Esophagus muscularis mucosa (tissue), 4 donors: Measurements from ENCODE around the gene KLF13. TPM values are rescaled to one million over a fixed set of nuclear protein-coding genes. Genes with fewer than 3 reads are reported as not detected.

Experiments
- DNase-seq: peaks from one replicate; pipeline ENCODE4 v3.0.0-alpha.2; 2017; ENCODE audit errors: extremely low spot score
- H3K27ac ChIP-seq, 4 donors: fragments of 200-600 bp; sonication (generic); replicated peaks in 1 of 4; 1 replicate in 3 of 4; 2 replicates in 1 of 4; pipeline ENCODE4 v1.5.1; 2016 to 2019; ENCODE audit warnings: mild to moderate bottlenecking in 1 of 4
- H3K27me3 ChIP-seq, 4 donors: fragments of 200-600 bp; sonication (generic); one replicate each; pipeline versions ENCODE4 v1.5.1 to v1.6.0; 2016 to 2019
- H3K36me3 ChIP-seq, 4 donors: fragments of 200-600 bp; sonication (generic); one replicate each; pipeline ENCODE4 v1.5.1; 2016 to 2019
- H3K4me1 ChIP-seq, 4 donors: fragments of 200-600 bp; sonication (generic); one replicate each; pipeline ENCODE4 v1.5.1; 2016 to 2019
- H3K4me3 ChIP-seq, 4 donors: fragments of 200-600 bp; sonication (generic); 1 replicate in 2 of 4; 2 replicates in 2 of 4; pipeline ENCODE4 v1.5.1; 2016 to 2019; ENCODE audit warnings: mild to moderate bottlenecking in 4 of 4, moderate library complexity in 1 of 4
- H3K9me3 ChIP-seq, 4 donors: fragments of 200-600 bp; sonication (generic); 1 replicate in 3 of 4; 2 replicates in 1 of 4; pipeline ENCODE4 v1.5.1; 2016 to 2019
- EP300 ChIP-seq: sonication (generic); formaldehyde crosslinking; IDR thresholded peaks from one replicate; pipeline ENCODE4 v1.6.1; 2017; ENCODE audit warnings: antibody characterized with exemption
- POLR2A ChIP-seq: fragments of 450-650 bp; IDR thresholded peaks from one replicate; pipeline ENCODE4 v1.6.1; 2017; ENCODE audit warnings: antibody characterized with exemption, moderate library complexity, mild to moderate bottlenecking, low read depth
- POLR2AphosphoS5 ChIP-seq, 2 donors: sonication (generic); formaldehyde crosslinking; IDR thresholded peaks; one replicate each; pipeline ENCODE4 v1.6.1; 2017; ENCODE audit warnings: antibody characterized with exemption in 2 of 2
- WGBS: methylation state at CpG from one replicate; pipeline ENCODE4 v1.1.5; 2018; 5-methylcytosine and 5-hydroxymethylcytosine counted together
- intact Hi-C: fragments of 100-400 bp; cut with DNase I; formaldehyde crosslinking; loops from one replicate; pipeline ENCODE4 v1.15.1; 2023
- total RNA-seq, 4 donors: library from RNA; depleted of rRNA; stranded (reverse); fragments of >200 nt; gene quantifications; one replicate each; pipeline versions ENCODE4 v1.1.0 to v1.2.1, GENCODE V29; 2016
- TF ChIP-seq, protein P1 (sequence below), 3 experiments: fragments of 200-600 bp in 2 of 3; fragments of 450-650 bp in 1 of 3; sonication (generic) in 2 of 3; IDR thresholded peaks; one replicate each; pipeline ENCODE4 v1.5.1; 2017 to 2019; ENCODE audit warnings: antibody characterized with exemption in 3 of 3, mild to moderate bottlenecking in 2 of 3, moderate library complexity in 1 of 3

KLF13 gene
- total RNA-seq, 4 donors from 2014 or later, result 57.3 to 109 (median 74.2) TPM

DNA sequence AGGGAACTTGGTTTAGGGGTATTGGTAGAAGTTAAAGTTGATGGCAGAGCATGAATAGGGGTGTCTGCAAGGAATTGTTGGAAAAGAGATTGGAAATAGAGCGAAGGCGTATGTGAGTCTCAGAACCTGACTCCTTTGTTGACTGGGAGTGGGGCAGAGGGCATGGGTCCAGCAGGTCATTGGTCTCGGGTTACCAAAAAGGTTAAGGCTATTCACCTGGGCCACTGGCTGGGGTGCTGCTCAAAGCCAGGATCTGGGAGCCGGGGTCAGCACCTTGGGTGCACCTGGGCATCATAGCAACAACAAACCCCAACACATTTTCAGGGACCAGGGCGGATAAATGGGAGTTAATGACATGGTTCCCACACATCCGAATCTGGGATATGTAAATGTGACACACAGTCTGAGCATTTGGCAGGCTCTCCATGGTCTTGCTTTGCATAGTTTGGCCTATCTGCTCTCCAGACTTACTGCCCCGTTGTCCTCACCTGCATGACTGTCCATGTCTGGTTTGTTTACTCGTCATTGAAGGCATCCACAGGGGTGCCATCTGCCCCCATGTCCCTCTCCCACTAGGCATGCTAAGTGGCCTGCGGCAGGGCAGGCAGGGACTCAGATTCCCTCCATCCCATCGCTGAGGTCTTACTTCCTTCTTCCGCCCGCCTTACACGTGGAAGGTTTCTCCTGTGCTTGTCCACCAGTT lies 10.1 kb downstream of the KLF13 start:
- no peaks in the 10 kb centered on the region for H3K9me3 ChIP-seq
- TF ChIP-seq, protein P1, sequence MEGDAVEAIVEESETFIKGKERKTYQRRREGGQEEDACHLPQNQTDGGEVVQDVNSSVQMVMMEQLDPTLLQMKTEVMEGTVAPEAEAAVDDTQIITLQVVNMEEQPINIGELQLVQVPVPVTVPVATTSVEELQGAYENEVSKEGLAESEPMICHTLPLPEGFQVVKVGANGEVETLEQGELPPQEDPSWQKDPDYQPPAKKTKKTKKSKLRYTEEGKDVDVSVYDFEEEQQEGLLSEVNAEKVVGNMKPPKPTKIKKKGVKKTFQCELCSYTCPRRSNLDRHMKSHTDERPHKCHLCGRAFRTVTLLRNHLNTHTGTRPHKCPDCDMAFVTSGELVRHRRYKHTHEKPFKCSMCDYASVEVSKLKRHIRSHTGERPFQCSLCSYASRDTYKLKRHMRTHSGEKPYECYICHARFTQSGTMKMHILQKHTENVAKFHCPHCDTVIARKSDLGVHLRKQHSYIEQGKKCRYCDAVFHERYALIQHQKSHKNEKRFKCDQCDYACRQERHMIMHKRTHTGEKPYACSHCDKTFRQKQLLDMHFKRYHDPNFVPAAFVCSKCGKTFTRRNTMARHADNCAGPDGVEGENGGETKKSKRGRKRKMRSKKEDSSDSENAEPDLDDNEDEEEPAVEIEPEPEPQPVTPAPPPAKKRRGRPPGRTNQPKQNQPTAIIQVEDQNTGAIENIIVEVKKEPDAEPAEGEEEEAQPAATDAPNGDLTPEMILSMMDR (IDR thresholded peaks at IDR 0.05), result no peak
- no peak for TF ChIP-seq EP300
- no peak for TF ChIP-seq POLR2A
- TF ChIP-seq POLR2AphosphoS5 (IDR thresholded peaks at IDR 0.05), result no peak
- H3K27me3 ChIP-seq, result no peaks in the 10 kb centered on the region
- no peak overlapping the region for H3K4me3 ChIP-seq
- intact Hi-C loops, result no loop called here
- no peak for DNase-seq
- peak overlapping the region in 3 of 4 donors; percentile 66 to 85 (median 79) for H3K27ac ChIP-seq
- 77% methylated on average over 13 of the region's 13 CpGs for WGBS
- H3K36me3 ChIP-seq, result no peaks in the 10 kb centered on the region
- H3K4me1 ChIP-seq, result peaks cover 100% of the 10 kb centered on the region in 4 donors

DNA sequence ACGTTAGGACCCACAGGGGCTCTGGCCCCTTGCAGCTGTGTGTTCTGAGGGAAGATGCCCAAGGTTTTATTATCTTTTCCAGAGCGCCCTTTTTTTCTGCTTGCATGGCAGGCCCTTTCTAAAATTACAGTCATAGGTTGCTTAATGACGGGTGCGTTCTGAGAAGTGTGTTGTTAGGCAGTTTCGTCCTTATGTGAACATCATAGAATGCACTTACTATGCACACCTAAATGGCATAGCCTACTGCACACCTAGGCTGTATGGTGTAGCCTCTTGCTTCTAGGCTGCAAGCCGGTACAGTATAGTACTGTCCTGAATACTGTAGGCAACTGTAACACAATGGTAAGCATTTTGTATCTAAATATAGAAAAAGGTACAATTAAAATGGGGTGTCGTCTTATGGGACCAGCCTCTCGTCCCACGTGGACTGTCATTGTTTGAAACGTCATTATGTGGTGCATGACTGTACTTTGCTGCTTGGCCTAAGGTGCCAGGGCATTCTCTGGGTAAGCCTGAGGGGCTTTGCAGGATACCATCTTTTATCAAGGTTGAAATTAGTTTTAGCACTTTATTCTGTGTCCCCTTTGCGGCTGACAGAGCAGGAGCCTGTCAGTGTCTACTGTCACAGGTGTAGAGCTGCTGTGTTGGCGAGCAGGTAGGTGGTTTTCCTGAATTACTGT lies 10.9 kb downstream of the KLF13 start:
- H3K27me3 ChIP-seq, result no peaks in the 10 kb centered on the region
- WGBS, result 77% methylated on average over 12 of the region's 12 CpGs
- TF ChIP-seq POLR2AphosphoS5 (IDR thresholded peaks at IDR 0.05) (no peak), EP300 (no peak), POLR2A (no peak)
- TF ChIP-seq, protein P1 (IDR thresholded peaks at IDR 0.05), result no peak
- intact Hi-C loops, result no loop called here
- no peak overlapping the region for H3K4me3 ChIP-seq
- no peaks in the 10 kb centered on the region for H3K36me3 ChIP-seq
- no peaks in the 10 kb centered on the region for H3K9me3 ChIP-seq
- H3K4me1 ChIP-seq, result peaks cover 100% of the 10 kb centered on the region in 4 donors
- no peak for DNase-seq
- peak overlapping the region; percentile 76 to 85 (median 78) for H3K27ac ChIP-seq

DNA sequence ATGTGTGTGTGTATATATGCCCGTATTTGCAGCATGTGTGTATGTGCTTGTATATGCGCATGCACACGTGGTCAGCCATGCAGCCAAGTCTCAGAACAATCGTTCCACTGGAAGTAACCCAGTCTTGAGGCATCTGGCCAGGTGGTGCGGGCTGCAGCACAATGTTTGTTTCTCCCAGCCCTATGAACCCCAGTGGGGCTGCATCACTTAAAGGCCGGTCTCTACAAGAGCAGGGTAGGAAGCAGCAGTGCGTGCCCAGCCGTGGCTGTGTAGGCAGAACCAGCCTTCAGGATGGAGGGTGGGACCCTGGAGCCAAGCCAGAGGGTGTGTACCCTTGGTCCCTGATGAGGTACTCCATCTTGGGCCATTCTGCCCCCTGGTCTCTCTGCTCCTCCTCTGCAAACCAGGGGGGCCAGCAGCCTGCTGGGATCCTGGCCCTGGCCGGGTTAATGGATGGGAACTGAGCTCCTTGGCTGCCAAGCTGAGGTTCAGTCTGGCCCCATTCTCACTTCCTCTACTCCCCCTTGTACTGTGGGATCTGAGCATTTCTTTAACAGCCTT lies 11.8 kb downstream of the KLF13 start:
- WGBS, result 31% methylated on average over 7 of the region's 9 CpGs
- Histone ChIP-seq H3K36me3 (no peaks in the 10 kb centered on the region), H3K9me3 (no peaks in the 10 kb centered on the region), H3K27ac (peak overlapping the region; percentile 76 to 85 (median 78)), H3K4me1 (peaks cover 100% of the 10 kb centered on the region in 4 donors), H3K4me3 (peak overlapping the region in 2 of 4 donors; percentile 0 to 15), H3K27me3 (no peaks in the 10 kb centered on the region)
- TF ChIP-seq POLR2AphosphoS5 (IDR thresholded peaks at IDR 0.05) (peak in 1 of 2 donors; percentile 15), EP300 (no peak)
- DNase-seq, result no peak
- intact Hi-C loops, result no loop called here

DNA sequence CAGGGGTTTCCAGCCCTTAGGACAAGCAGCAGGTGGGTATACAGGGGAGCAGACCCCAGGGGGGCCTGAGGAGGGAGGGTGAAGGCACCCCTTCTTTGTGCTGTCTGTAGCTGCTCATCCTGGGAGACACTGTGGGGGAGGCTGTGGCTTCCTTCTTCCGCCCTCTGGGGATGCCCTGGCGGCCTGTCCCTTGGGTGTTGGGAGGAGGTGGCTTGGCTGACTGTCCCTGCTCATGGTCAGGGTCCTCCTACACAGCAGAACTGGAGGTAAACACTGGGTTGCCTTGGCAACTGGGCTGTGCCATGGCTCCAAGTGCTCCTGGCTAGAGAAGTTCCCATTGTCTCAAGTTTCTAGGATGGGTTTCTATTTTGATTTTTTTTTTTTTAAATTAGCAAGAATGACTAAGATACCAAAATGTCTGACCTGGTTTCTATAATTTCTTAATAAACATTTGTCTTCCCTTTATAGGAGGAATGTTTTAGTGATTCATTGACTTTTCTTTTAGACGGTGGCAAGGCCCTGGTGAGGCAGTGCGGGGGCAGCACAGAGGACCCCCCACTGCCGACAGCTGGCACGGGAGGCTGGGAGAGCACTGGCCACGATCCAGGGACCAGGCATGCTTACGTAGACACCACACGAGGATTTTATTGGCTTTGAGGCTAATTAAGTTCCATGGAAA lies 12.4 kb downstream of the KLF13 start:
- Histone ChIP-seq H3K9me3 (no peaks in the 10 kb centered on the region), H3K27ac (peak overlapping the region; percentile 76 to 85 (median 78)), H3K4me1 (peaks cover 100% of the 10 kb centered on the region in 4 donors), H3K4me3 (peak overlapping the region in 2 of 4 donors; percentile 0 to 15), H3K36me3 (no peaks in the 10 kb centered on the region), H3K27me3 (no peaks in the 10 kb centered on the region)
- intact Hi-C loops, result no loop called here
- no peak for DNase-seq
- WGBS, result 61% methylated on average over 7 of the region's 9 CpGs
- TF ChIP-seq POLR2A (no peak), POLR2AphosphoS5 (IDR thresholded peaks at IDR 0.05) (peak; percentile 17 to 33)

DNA sequence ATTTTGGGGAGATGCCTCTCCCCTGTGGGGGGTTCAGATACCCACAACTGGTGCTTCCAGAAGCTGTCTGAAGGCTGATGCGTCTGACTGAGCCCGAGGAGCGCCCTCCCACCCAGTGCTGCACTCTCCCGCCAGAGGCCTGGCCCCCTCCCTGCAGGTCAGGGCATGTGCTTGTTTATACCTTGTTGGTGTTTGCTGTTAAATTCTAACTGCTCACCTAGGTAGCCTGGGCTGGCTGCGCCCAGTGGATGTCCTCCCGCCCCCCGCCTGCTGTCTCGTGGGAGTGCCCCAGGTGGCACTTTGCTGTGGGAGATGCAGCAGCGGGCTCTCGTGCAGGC lies 12.9 kb downstream of the KLF13 start:
- H3K27me3 ChIP-seq, result no peaks in the 10 kb centered on the region
- peak overlapping the region in 1 of 4 donors; percentile 0 for H3K4me3 ChIP-seq
- no peak for DNase-seq
- TF ChIP-seq EP300 (no peak), POLR2A (no peak)
- TF ChIP-seq, protein P1 (IDR thresholded peaks at IDR 0.05), result no peak
- WGBS, result 60% methylated on average over 2 of the region's 10 CpGs
- intact Hi-C loops, result no loop called here
- peak overlapping the region; percentile 76 to 85 (median 78) for H3K27ac ChIP-seq
- no peaks in the 10 kb centered on the region for H3K9me3 ChIP-seq
- peaks cover 100% of the 10 kb centered on the region in 4 donors for H3K4me1 ChIP-seq
- no peaks in the 10 kb centered on the region for H3K36me3 ChIP-seq
